ENCODE data around the gene ABCC1. TPM values are rescaled to one million over a fixed set of nuclear protein-coding genes. Genes with fewer than 3 reads are reported as not detected.
A peak's percentile ranks its signal among the peaks of the same experiment; 100 is the strongest.

Gene ABCC1
- total RNA-seq, 2 experiments from 2014 or later: 42.9 to 44.8 TPM

DNA sequence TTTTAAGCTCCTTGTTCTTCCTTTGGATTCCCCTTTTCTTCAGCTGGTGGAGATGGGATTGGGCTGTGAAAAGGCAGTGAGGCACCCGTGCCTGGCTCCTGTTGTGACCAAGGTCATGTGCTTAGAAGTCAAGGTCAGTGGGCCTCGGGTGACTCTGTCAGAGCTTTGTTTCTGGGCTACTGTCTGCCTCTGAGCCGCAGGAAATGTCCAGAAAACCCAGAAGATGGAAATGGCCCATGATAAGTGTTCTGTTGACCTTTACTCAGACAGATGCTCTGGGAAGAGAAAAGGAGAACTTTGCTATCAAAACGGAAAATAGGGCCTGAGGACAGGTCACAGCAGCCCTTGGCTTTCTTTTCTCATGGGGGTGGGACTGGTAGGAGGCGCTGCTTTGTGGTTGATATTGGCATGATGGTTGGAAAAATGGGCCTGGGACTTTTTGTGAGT lies 2.9 kb downstream of the ABCC1 start:
- intact Hi-C loops (cut with DNase I, micrococcal nuclease): loop anchor here in 1 of 2 experiments (5.0 kb wide), 1 partner anchor 35 kb away; no protein-coding TSS in a partner anchor
- ATAC-seq (ENCODE audit: poor library complexity): no peak
- TF ChIP-seq, protein P1, sequence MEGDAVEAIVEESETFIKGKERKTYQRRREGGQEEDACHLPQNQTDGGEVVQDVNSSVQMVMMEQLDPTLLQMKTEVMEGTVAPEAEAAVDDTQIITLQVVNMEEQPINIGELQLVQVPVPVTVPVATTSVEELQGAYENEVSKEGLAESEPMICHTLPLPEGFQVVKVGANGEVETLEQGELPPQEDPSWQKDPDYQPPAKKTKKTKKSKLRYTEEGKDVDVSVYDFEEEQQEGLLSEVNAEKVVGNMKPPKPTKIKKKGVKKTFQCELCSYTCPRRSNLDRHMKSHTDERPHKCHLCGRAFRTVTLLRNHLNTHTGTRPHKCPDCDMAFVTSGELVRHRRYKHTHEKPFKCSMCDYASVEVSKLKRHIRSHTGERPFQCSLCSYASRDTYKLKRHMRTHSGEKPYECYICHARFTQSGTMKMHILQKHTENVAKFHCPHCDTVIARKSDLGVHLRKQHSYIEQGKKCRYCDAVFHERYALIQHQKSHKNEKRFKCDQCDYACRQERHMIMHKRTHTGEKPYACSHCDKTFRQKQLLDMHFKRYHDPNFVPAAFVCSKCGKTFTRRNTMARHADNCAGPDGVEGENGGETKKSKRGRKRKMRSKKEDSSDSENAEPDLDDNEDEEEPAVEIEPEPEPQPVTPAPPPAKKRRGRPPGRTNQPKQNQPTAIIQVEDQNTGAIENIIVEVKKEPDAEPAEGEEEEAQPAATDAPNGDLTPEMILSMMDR (IDR thresholded peaks at IDR 0.05): no peak
- Mint-ChIP-seq H3K4me3 (peak overlapping the region; percentile 40), H3K27ac (peak overlapping the region; percentile 94), H3K9me3 (no peaks in the 10 kb centered on the region), H3K4me1 (ENCODE audit: low read depth) (peaks cover 66% of the 10 kb centered on the region), H3K36me3 (ENCODE audit: low read depth) (peaks cover 12% of the 10 kb centered on the region), H3K27me3 (no peaks in the 10 kb centered on the region)
- no peak overlapping the region for H3K4me3 ChIP-seq (ENCODE audit: low read length)
- H3K36me3 ChIP-seq (ENCODE audit: insufficient read depth, low read length): no peaks in the 10 kb centered on the region
- H3K9me3 ChIP-seq (ENCODE audit: control insufficient read depth in 1 of 2, insufficient read depth in 1 of 2, low read length in 2 of 2): no peaks in the 10 kb centered on the region
- H3K4me1 ChIP-seq (ENCODE audit: insufficient read depth, low read length): peaks cover 76% of the 10 kb centered on the region
- no peaks in the 10 kb centered on the region for H3K27me3 ChIP-seq (ENCODE audit: control insufficient read depth in 1 of 2, insufficient read depth in 2 of 2, low read length in 2 of 2)
- no peak overlapping the region for H3K27ac ChIP-seq (ENCODE audit: low read depth in 1 of 2, low read length in 2 of 2)
- ChIA-PET POLR2A (interaction anchor here (1.6 kb wide), 1 partner anchor 46 kb away, joined by 4 read pairs; no protein-coding TSS in a partner anchor), CTCF (interaction anchor here (0.7 kb wide), 1 partner anchor 73 kb away, joined by 3 read pairs; no protein-coding TSS in a partner anchor)
- DNase-seq: peak in 3 of 14 experiments; percentile 24 to 61 (median 50)

DNA sequence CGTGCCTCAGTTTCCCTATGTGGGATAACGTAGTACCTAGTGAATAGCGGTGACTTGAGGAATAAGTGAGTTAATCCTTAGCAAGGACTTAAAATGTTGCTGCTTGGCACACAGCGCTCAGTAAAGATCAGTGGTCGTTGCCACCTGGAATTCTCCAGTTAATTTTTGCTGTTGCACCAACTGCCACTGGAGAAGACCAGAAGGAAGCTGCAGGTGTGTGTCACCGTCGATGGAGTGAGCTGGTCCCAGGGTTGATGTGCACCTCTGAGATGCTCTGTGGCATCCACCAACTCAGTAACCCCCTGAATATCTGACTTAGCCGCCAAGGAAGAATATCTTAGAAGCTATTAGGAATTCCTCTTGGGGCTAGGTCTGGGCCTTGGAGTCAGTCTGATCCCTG lies 4.1 kb downstream of the ABCC1 start:
- Mint-ChIP-seq H3K4me3 (peak overlapping the region; percentile 56), H3K9me3 (no peaks in the 10 kb centered on the region), H3K27me3 (no peaks in the 10 kb centered on the region), H3K4me1 (ENCODE audit: low read depth) (peaks cover 68% of the 10 kb centered on the region), H3K27ac (peak overlapping the region; percentile 94), H3K36me3 (ENCODE audit: low read depth) (peaks cover 12% of the 10 kb centered on the region)
- no peak overlapping the region for H3K27ac ChIP-seq (ENCODE audit: low read depth in 1 of 2, low read length in 2 of 2)
- peaks cover 87% of the 10 kb centered on the region for H3K4me1 ChIP-seq (ENCODE audit: insufficient read depth, low read length)
- H3K4me3 ChIP-seq (ENCODE audit: low read length): no peak overlapping the region
- H3K9me3 ChIP-seq (ENCODE audit: control insufficient read depth in 1 of 2, insufficient read depth in 1 of 2, low read length in 2 of 2): no peaks in the 10 kb centered on the region
- CTCF ChIA-PET: no interaction called here
- no peak for ATAC-seq (ENCODE audit: poor library complexity)
- no peaks in the 10 kb centered on the region for H3K27me3 ChIP-seq (ENCODE audit: control insufficient read depth in 1 of 2, insufficient read depth in 2 of 2, low read length in 2 of 2)
- intact Hi-C loops (cut with DNase I, micrococcal nuclease): loop anchor here in 1 of 2 experiments (5.0 kb wide), 1 partner anchor 34 kb away; no protein-coding TSS in a partner anchor
- POLR2A ChIA-PET: no interaction called here
- DNase-seq: no peak
- TF ChIP-seq, protein P1 (IDR thresholded peaks at IDR 0.05): no peak
- no peaks in the 10 kb centered on the region for H3K36me3 ChIP-seq (ENCODE audit: insufficient read depth, low read length)

DNA sequence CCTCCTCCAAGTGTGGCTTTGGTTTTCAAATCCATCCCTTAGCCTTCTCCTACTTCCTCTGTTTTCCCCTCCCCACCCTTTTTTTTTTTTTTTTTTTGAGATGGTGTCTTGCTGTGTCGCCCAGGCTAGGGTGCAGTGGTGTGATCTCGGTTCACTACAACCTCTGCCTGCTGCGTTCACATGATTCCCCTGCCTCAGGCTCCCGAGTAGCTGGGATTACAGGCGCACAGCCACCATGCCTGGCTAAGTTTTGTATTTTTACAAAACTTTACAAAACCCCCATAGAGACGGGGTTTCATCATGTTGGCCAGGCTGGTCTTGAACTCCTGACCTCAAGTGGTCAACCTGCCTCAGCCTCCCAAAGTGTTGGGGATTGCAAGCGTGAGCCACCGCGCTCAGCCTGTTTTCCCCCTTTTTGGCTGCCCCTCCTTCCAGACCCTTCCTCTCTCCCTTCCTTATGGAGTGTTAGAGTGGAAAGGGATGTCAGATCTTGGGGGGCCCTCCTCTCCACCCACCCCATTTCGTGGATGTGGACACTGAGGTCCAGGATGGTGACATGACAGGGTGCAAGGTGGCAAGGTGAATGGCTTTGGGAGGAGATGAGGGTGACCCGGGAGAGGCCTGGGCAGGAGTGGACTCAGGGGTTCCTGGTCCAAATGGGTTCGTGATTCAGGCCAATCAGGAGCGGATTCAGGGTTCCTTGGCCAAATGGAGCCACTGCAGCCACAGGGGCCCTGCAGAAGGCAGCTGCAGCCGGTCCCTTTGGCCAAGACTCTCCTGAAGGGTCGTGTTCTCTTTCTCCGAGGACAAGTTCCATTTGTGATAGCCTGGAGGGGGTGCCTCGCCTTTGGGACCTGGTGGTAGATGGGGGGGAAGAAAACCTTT lies 4.8 kb downstream of the ABCC1 start:
- TF ChIP-seq, protein P1 (IDR thresholded peaks at IDR 0.05): no peak
- no peak for DNase-seq
- ChIA-PET CTCF (interaction anchor here (0.7 kb wide), 1 partner anchor 96 kb away, joined by 3 read pairs; no protein-coding TSS in a partner anchor), POLR2A (no interaction called here)
- no peak for ATAC-seq (ENCODE audit: poor library complexity)
- peaks cover 87% of the 10 kb centered on the region for H3K4me1 ChIP-seq (ENCODE audit: insufficient read depth, low read length)
- no peaks in the 10 kb centered on the region for H3K36me3 ChIP-seq (ENCODE audit: insufficient read depth, low read length)
- no peak overlapping the region for H3K4me3 ChIP-seq (ENCODE audit: low read length)
- no peak overlapping the region for H3K27ac ChIP-seq (ENCODE audit: low read depth in 1 of 2, low read length in 2 of 2)
- intact Hi-C loops (cut with DNase I, micrococcal nuclease): loop anchor here in 1 of 2 experiments (5.0 kb wide), 1 partner anchor 33 kb away; no protein-coding TSS in a partner anchor
- H3K27me3 Mint-ChIP-seq: no peaks in the 10 kb centered on the region
- peak overlapping the region; percentile 94 for H3K27ac Mint-ChIP-seq
- H3K36me3 Mint-ChIP-seq (ENCODE audit: low read depth): peaks cover 8% of the 10 kb centered on the region
- H3K4me1 Mint-ChIP-seq (ENCODE audit: low read depth): peaks cover 70% of the 10 kb centered on the region
- H3K9me3 Mint-ChIP-seq: no peaks in the 10 kb centered on the region
- peak overlapping the region; percentile 67 for H3K4me3 Mint-ChIP-seq
- no peaks in the 10 kb centered on the region for H3K9me3 ChIP-seq (ENCODE audit: control insufficient read depth in 1 of 2, insufficient read depth in 1 of 2, low read length in 2 of 2)
- no peaks in the 10 kb centered on the region for H3K27me3 ChIP-seq (ENCODE audit: control insufficient read depth in 1 of 2, insufficient read depth in 2 of 2, low read length in 2 of 2)

All from CD4-positive, alpha-beta T cell (primary cell).